CD4-positive, alpha-beta memory T cell (primary cell): Measurements from ENCODE around the gene PFDN1. TPM values are rescaled to one million over a fixed set of nuclear protein-coding genes. Genes with fewer than 3 reads are reported as not detected.

ENCODE experiments used
- CTCF ChIA-PET: fragments of 350-600 bp; sonication (Branson Sonifier 250); formaldehyde crosslinking; loops from one replicate; lab custom pipeline; 2021; ENCODE audit warnings: inconsistent platforms; ENCODE audit not compliant: partially characterized antibody; lab: Charles Lee
- POLR2A ChIA-PET: fragments of 350-600 bp; sonication (Branson Sonifier 250); formaldehyde crosslinking; loops from one replicate; lab custom pipeline; 2021; ENCODE audit not compliant: partially characterized antibody; lab: Charles Lee
- DNase-seq, 5 donors: peaks; one replicate each; pipeline versions ENCODE4 v3.0.0 to v3.0.0-alpha.2; 2020 to 2022; ENCODE audit warnings: mixed read lengths in 1 of 5
- H3K27ac ChIP-seq: one replicate; pipeline ENCODE4 v1.7.0; 2013; ENCODE audit warnings: low read depth, low read length
- H3K27me3 ChIP-seq: 2 replicates; pipeline ENCODE4 v1.7.0; 2013; ENCODE audit warnings: mild to moderate bottlenecking, low read length, moderate library complexity; ENCODE audit not compliant: insufficient read depth
- H3K36me3 ChIP-seq: 2 replicates; pipeline ENCODE4 v1.7.0; 2013; ENCODE audit warnings: mild to moderate bottlenecking, low read length, moderate library complexity; ENCODE audit not compliant: insufficient read depth
- H3K4me1 ChIP-seq: 2 replicates; pipeline ENCODE4 v1.7.0; 2013; ENCODE audit warnings: mild to moderate bottlenecking, low read length, moderate library complexity; ENCODE audit not compliant: insufficient read depth
- H3K4me3 ChIP-seq, 2 donors: one replicate each; pipeline ENCODE4 v1.7.0; 2013; ENCODE audit warnings: low read length in 2 of 2, mild to moderate bottlenecking in 1 of 2
- H3K9me3 ChIP-seq, 2 donors: one replicate each; pipeline ENCODE4 v1.7.0; 2013; ENCODE audit warnings: low read length in 2 of 2, control low read depth in 1 of 2; ENCODE audit not compliant: control insufficient read depth in 1 of 2
- H3K27ac Mint-ChIP-seq, 7 donors: one replicate each; pipeline ENCODE4 v1.8.0; 2020 to 2021; ENCODE audit warnings: mixed read lengths in 7 of 7, mild to moderate bottlenecking in 6 of 7, inconsistent platforms in 3 of 7, moderate library complexity in 3 of 7
- H3K27me3 Mint-ChIP-seq, 2 donors: one replicate each; pipeline ENCODE4 v1.8.0; 2020 to 2021; ENCODE audit warnings: mixed read lengths in 2 of 2
- H3K36me3 Mint-ChIP-seq, 2 donors: one replicate each; pipeline ENCODE4 v1.8.0; 2020 to 2021; ENCODE audit warnings: mixed read lengths in 2 of 2, inconsistent platforms in 1 of 2, mild to moderate bottlenecking in 1 of 2
- H3K4me1 Mint-ChIP-seq, 4 donors: one replicate each; pipeline ENCODE4 v1.8.0; 2020 to 2021; ENCODE audit warnings: mixed read lengths in 4 of 4, mild to moderate bottlenecking in 1 of 4
- H3K4me3 Mint-ChIP-seq, 8 donors: one replicate each; pipeline ENCODE4 v1.8.0; 2020 to 2021; ENCODE audit warnings: mixed read lengths in 8 of 8, mild to moderate bottlenecking in 7 of 8, moderate library complexity in 6 of 8, inconsistent platforms in 3 of 8
- H3K9me3 Mint-ChIP-seq, 8 donors: one replicate each; pipeline ENCODE4 v1.8.0; 2020 to 2021; ENCODE audit warnings: mixed read lengths in 8 of 8, mild to moderate bottlenecking in 5 of 8, inconsistent platforms in 3 of 8, moderate library complexity in 1 of 8
- intact Hi-C: fragments of 100-400 bp; cut with micrococcal nuclease; formaldehyde crosslinking; loops from one replicate; pipeline ENCODE4 v1.15.1; 2023
- polyA plus RNA-seq, 2 donors: library from polyadenylated mRNA; unstranded; fragments of 300-500 nt; fragmentation: Illumina TruSeq; gene quantifications; one replicate each; pipeline ENCODE4 v1.2.3, GENCODE V29; 2021
- total RNA-seq, 2 experiments: library from RNA; stranded (reverse); gene quantifications; one replicate each; pipeline ENCODE4 v1.2.3, GENCODE V29; 2021

Gene PFDN1
- total and polyA plus RNA-seq, 4 experiments from 2014 or later: 24.8 to 223 (median 70.9) TPM

GRCh38 chr5:140275837-140276236 is 27.1 kb downstream of the PFDN1 start:
- Mint-ChIP-seq H3K27me3 (no peaks in the 10 kb centered on the region), H3K27ac (peak overlapping the region in 4 of 7 donors; percentile 4 to 89 (median 18)), H3K4me1 (peaks cover 6 to 9% (median 6%) of the 10 kb centered on the region in 4 donors), H3K36me3 (peaks cover 27 to 34% of the 10 kb centered on the region in 2 donors), H3K4me3 (no peak overlapping the region), H3K9me3 (no peaks in the 10 kb centered on the region)
- intact Hi-C loops: no loop called here
- DNase-seq: no peak
- H3K4me1 ChIP-seq: no peaks in the 10 kb centered on the region
- no peak overlapping the region for H3K4me3 ChIP-seq
- H3K27ac ChIP-seq: no peak overlapping the region
- no peaks in the 10 kb centered on the region for H3K9me3 ChIP-seq
- H3K36me3 ChIP-seq: no peaks in the 10 kb centered on the region
- ChIA-PET POLR2A (no interaction called here), CTCF (interaction anchor here (0.7 to 1.4 kb wide), 3 partner anchors 30 to 70 kb away, joined by 3 read pairs; partner anchors contain the start of gene HBEGF)
- no peaks in the 10 kb centered on the region for H3K27me3 ChIP-seq

GRCh38 chr5:140273401-140273877 is 29.5 kb downstream of the PFDN1 start:
- H3K4me3 ChIP-seq: no peak overlapping the region
- Mint-ChIP-seq H3K4me3 (peak overlapping the region in 1 of 8 donors; percentile 3), H3K9me3 (no peaks in the 10 kb centered on the region), H3K4me1 (peaks cover 5 to 11% (median 8%) of the 10 kb centered on the region in 4 donors), H3K36me3 (peaks cover 19 to 30% of the 10 kb centered on the region in 2 donors), H3K27me3 (no peaks in the 10 kb centered on the region), H3K27ac (peak overlapping the region in 1 of 7 donors; percentile 21)
- DNase-seq: no peak
- no peaks in the 10 kb centered on the region for H3K9me3 ChIP-seq
- no peaks in the 10 kb centered on the region for H3K4me1 ChIP-seq
- H3K36me3 ChIP-seq: no peaks in the 10 kb centered on the region
- ChIA-PET CTCF (interaction anchor here (1.4 to 1.6 kb wide), 3 partner anchors 29 to 83 kb away, joined by 4 to 7 read pairs (median 5); no protein-coding TSS in a partner anchor), POLR2A (no interaction called here)
- no peaks in the 10 kb centered on the region for H3K27me3 ChIP-seq
- no peak overlapping the region for H3K27ac ChIP-seq
- intact Hi-C loops: no loop called here

- no peaks in the 10 kb centered on the region for H3K27me3 Mint-ChIP-seq
Observed at GRCh38 chr5:140270008-140270407, 32.9 kb downstream of the PFDN1 start.

GRCh38 chr5:140267559-140268018 is 35.3 kb downstream of the PFDN1 start:
- intact Hi-C loops: no loop called here
- H3K27ac Mint-ChIP-seq: peak overlapping the region in 6 of 7 donors; percentile 56 to 92 (median 76)
- ChIA-PET POLR2A (interaction anchor here (1.0 kb wide), 1 partner anchor 15 kb away, joined by 4 read pairs; no protein-coding TSS in a partner anchor), CTCF (interaction anchor here (0.7 to 1.5 kb wide), 2 partner anchors 21 to 23 kb away, joined by 3 to 5 read pairs; no protein-coding TSS in a partner anchor)
- H3K36me3 Mint-ChIP-seq: peaks cover 3 to 7% of the 10 kb centered on the region in 2 donors
- Histone ChIP-seq H3K36me3 (no peaks in the 10 kb centered on the region), H3K27ac (no peak overlapping the region), H3K9me3 (no peaks in the 10 kb centered on the region), H3K27me3 (no peaks in the 10 kb centered on the region), H3K4me1 (peaks cover 35% of the 10 kb centered on the region), H3K4me3 (no peak overlapping the region)
- peaks cover 26 to 45% (median 33%) of the 10 kb centered on the region in 4 donors for H3K4me1 Mint-ChIP-seq
- peak overlapping the region; percentile 8 to 57 (median 48) for H3K4me3 Mint-ChIP-seq
- no peak for DNase-seq
- no peaks in the 10 kb centered on the region for H3K27me3 Mint-ChIP-seq
- no peaks in the 10 kb centered on the region for H3K9me3 Mint-ChIP-seq

More at GRCh38 chr5:140270008-140270407, 32.9 kb downstream of the PFDN1 start:
- H3K27ac Mint-ChIP-seq: no peak overlapping the region
- Histone ChIP-seq H3K36me3 (no peaks in the 10 kb centered on the region), H3K4me3 (no peak overlapping the region), H3K9me3 (no peaks in the 10 kb centered on the region), H3K4me1 (peaks cover 30% of the 10 kb centered on the region), H3K27me3 (no peaks in the 10 kb centered on the region), H3K27ac (no peak overlapping the region)
- CTCF ChIA-PET: no interaction called here
- H3K9me3 Mint-ChIP-seq: no peaks in the 10 kb centered on the region
- no peak for DNase-seq
- intact Hi-C loops: no loop called here
- peaks cover 9 to 11% of the 10 kb centered on the region in 2 donors for H3K36me3 Mint-ChIP-seq
- POLR2A ChIA-PET: no interaction called here
- H3K4me3 Mint-ChIP-seq: no peak overlapping the region
- peaks cover 24 to 41% (median 31%) of the 10 kb centered on the region in 4 donors for H3K4me1 Mint-ChIP-seq

GRCh38 chr5:140267201-140267540 is 35.7 kb downstream of the PFDN1 start:
- peaks cover 30 to 49% (median 36%) of the 10 kb centered on the region in 4 donors for H3K4me1 Mint-ChIP-seq
- H3K9me3 Mint-ChIP-seq: no peaks in the 10 kb centered on the region
- peak overlapping the region in 6 of 7 donors; percentile 56 to 92 (median 76) for H3K27ac Mint-ChIP-seq
- H3K4me1 ChIP-seq: peaks cover 38% of the 10 kb centered on the region
- H3K36me3 ChIP-seq: no peaks in the 10 kb centered on the region
- DNase-seq: peak in 2 of 5 donors; percentile 17
- CTCF ChIA-PET: interaction anchor here (0.7 to 1.5 kb wide), 2 partner anchors 21 to 23 kb away, joined by 3 to 5 read pairs; no protein-coding TSS in a partner anchor
- H3K27me3 Mint-ChIP-seq: no peaks in the 10 kb centered on the region
- peak overlapping the region in 6 of 8 donors; percentile 45 to 57 (median 50) for H3K4me3 Mint-ChIP-seq
- peaks cover 7 to 10% of the 10 kb centered on the region in 2 donors for H3K36me3 Mint-ChIP-seq
- H3K9me3 ChIP-seq: no peaks in the 10 kb centered on the region
- no peak overlapping the region for H3K27ac ChIP-seq
- POLR2A ChIA-PET: interaction anchor here (1.0 kb wide), 1 partner anchor 15 kb away, joined by 4 read pairs; no protein-coding TSS in a partner anchor
- no peak overlapping the region for H3K4me3 ChIP-seq
- intact Hi-C loops: no loop called here
- no peaks in the 10 kb centered on the region for H3K27me3 ChIP-seq

GRCh38 chr5:140266471-140267200 is 36.3 kb downstream of the PFDN1 start:
- Mint-ChIP-seq H3K27me3 (no peaks in the 10 kb centered on the region), H3K9me3 (no peaks in the 10 kb centered on the region), H3K4me3 (peak overlapping the region in 3 of 8 donors; percentile 49 to 57 (median 50)), H3K36me3 (peaks cover 7 to 12% of the 10 kb centered on the region in 2 donors), H3K4me1 (peaks cover 31 to 53% (median 41%) of the 10 kb centered on the region in 4 donors), H3K27ac (peak overlapping the region in 6 of 7 donors; percentile 6 to 92 (median 40))
- Histone ChIP-seq H3K9me3 (no peaks in the 10 kb centered on the region), H3K36me3 (no peaks in the 10 kb centered on the region), H3K27me3 (no peaks in the 10 kb centered on the region), H3K4me3 (no peak overlapping the region), H3K27ac (no peak overlapping the region), H3K4me1 (peaks cover 43% of the 10 kb centered on the region)
- ChIA-PET POLR2A (interaction anchor here (1.0 kb wide), 1 partner anchor 14 kb away, joined by 4 read pairs; no protein-coding TSS in a partner anchor), CTCF (interaction anchor here (1.5 kb wide), 1 partner anchor 22 kb away, joined by 5 read pairs; no protein-coding TSS in a partner anchor)
- DNase-seq: no peak
- intact Hi-C loops: no loop called here

- Histone ChIP-seq H3K27ac (no peak overlapping the region), H3K4me1 (peaks cover 49% of the 10 kb centered on the region), H3K4me3 (no peak overlapping the region), H3K36me3 (no peaks in the 10 kb centered on the region), H3K27me3 (no peaks in the 10 kb centered on the region), H3K9me3 (no peaks in the 10 kb centered on the region)
- Mint-ChIP-seq H3K27ac (peak overlapping the region in 6 of 7 donors; percentile 6 to 85 (median 61)), H3K4me1 (peaks cover 36 to 59% (median 45%) of the 10 kb centered on the region in 4 donors), H3K27me3 (no peaks in the 10 kb centered on the region), H3K9me3 (no peaks in the 10 kb centered on the region), H3K4me3 (peak overlapping the region in 1 of 8 donors; percentile 37), H3K36me3 (peaks cover 7 to 16% of the 10 kb centered on the region in 2 donors)
- POLR2A ChIA-PET: no interaction called here
- CTCF ChIA-PET: interaction anchor here (1.9 kb wide), 1 partner anchor 93 kb away, joined by 6 read pairs; no protein-coding TSS in a partner anchor
- DNase-seq: no peak
- intact Hi-C loops: no loop called here
Observed at GRCh38 chr5:140265845-140266244, 37.1 kb downstream of the PFDN1 start.
